Kidney tubule cell (primary cell): ENCODE measurements around the gene NME3.

Experiments
- DNase-seq: peaks from one replicate; pipeline ENCODE4 v3.0.0-alpha.2; 2018; ENCODE audit warnings: low spot score

NME3 gene

GRCh38 chr16:1793578-1794220 lies 22.4 kb upstream of the NME3 start, which contains the start of gene IGFALS:
TSS of gene IGFALS (minus strand) at chr16:1793705. CDS start at chr16:1793652, 53 bp downstream.
- no peak for DNase-seq

GRCh38 chr16:1792836-1793577 lies 21.7 kb upstream of the NME3 start:
- no peak for DNase-seq

GRCh38 chr16:1791943-1792812 lies 20.8 kb upstream of the NME3 start:
- DNase-seq, result no peak

GRCh38 chr16:1791256-1791942 lies 20.1 kb upstream of the NME3 start:
- DNase-seq, result no peak

- DNase-seq, result no peak
These were observed 19.4 kb upstream of the NME3 start for GRCh38 chr16:1790611-1791255.

GRCh38 chr16:1790261-1790610 lies 18.9 kb upstream of the NME3 start:
- no peak for DNase-seq

GRCh38 chr16:1789643-1790045 lies 18.3 kb upstream of the NME3 start:
- no peak for DNase-seq

- DNase-seq, result no peak
These were observed 17.4 kb upstream of the NME3 start for GRCh38 chr16:1788708-1789100.

- no peak for DNase-seq
These were observed 16.9 kb upstream of the NME3 start for GRCh38 chr16:1788095-1788707.

GRCh38 chr16:1787322-1788094 lies 16.2 kb upstream of the NME3 start:
- DNase-seq, result no peak

GRCh38 chr16:1787056-1787321 lies 15.6 kb upstream of the NME3 start:
- no peak for DNase-seq

- no peak for DNase-seq
These were observed 15.1 kb upstream of the NME3 start for GRCh38 chr16:1786242-1787055.

GRCh38 chr16:1785846-1786170 lies 14.5 kb upstream of the NME3 start:
- DNase-seq, result no peak

GRCh38 chr16:1784977-1785845 lies 13.9 kb upstream of the NME3 start:
- no peak for DNase-seq

- peak; percentile 100 for DNase-seq
These were observed 11.3 kb upstream of the NME3 start, which contains the start of the genes NUBP2 and SPSB3 for GRCh38 chr16:1782408-1783264. TSS of gene NUBP2 (plus strand) at chr16:1782960. CDS start at chr16:1783021, 61 bp downstream. TSS of gene SPSB3 (minus strand) at chr16:1782571. CDS start at chr16:1781483, 1,088 bp downstream.

GRCh38 chr16:1781758-1782407 lies 10.5 kb upstream of the NME3 start:
- peak; percentile 79 for DNase-seq

GRCh38 chr16:1781254-1781653 lies 9.9 kb upstream of the NME3 start:
- no peak for DNase-seq
